Ishikawa (cell line): ENCODE data around the gene CNTNAP5.

Experiments used
- CEBPB ChIP-seq: IDR thresholded peaks from 2 replicates; pipeline ENCODE4 v1.6.1; 2012
- CREB1 ChIP-seq: IDR thresholded peaks from 2 replicates; pipeline ENCODE4 v1.6.1; 2012; ENCODE audit warnings: low read depth
- EP300 ChIP-seq: IDR thresholded peaks from 2 replicates; pipeline ENCODE4 v1.6.1; 2012; ENCODE audit warnings: borderline replicate concordance
- FOXM1 ChIP-seq: IDR thresholded peaks from 2 replicates; pipeline ENCODE4 v1.6.1; 2012; ENCODE audit warnings: low read depth, borderline replicate concordance
- NFIC ChIP-seq: IDR thresholded peaks from 2 replicates; pipeline ENCODE4 v1.6.1; 2012
- RAD21 ChIP-seq: IDR thresholded peaks from 2 replicates; pipeline ENCODE4 v1.6.1; 2012; ENCODE audit warnings: low read depth
- TCF12 ChIP-seq: IDR thresholded peaks from 2 replicates; pipeline ENCODE4 v1.6.1; 2012; ENCODE audit warnings: low read depth
- TEAD4 ChIP-seq: IDR thresholded peaks from 2 replicates; pipeline ENCODE4 v1.6.1; 2012
- YY1 ChIP-seq: IDR thresholded peaks from 2 replicates; pipeline ENCODE4 v1.6.1; 2012; ENCODE audit warnings: low read depth
- TF ChIP-seq, protein P1 (sequence below): IDR thresholded peaks from 2 replicates; pipeline ENCODE4 v1.6.1; 2012
- TF ChIP-seq, protein P2 (sequence below): IDR thresholded peaks from 2 replicates; pipeline ENCODE4 v1.6.1; 2012; ENCODE audit warnings: low read depth, mild to moderate bottlenecking

DNA sequence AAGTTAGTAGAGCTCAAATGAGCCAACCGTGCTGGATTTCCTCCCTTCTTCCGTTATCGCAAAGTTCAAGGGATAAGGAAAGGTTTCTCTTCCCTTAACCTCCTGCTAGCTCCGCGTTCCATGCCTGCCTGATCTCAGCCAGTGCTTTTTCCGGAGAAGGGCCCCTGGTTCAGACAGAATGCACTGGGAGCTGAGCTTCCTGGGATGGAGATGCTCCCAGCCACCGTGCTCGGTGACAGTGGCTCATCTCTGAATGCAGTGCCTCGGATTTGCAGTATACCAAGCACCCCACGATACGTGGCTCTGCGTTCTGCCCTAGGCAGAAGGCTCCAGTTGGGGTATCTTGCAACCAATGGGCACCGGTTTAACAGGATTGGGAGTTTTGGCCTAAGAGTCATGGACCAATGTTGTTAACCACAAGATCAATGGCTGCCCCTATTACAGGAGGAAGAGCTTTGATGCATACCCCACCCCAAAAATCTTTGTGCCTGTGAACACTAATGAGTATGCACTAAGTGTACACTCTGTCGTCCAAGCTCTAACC is 876 bp downstream of the CNTNAP5 start:
- TF ChIP-seq FOXM1 = no peak
- no peak for TF ChIP-seq TCF12
- no peak for TF ChIP-seq CREB1
- TF ChIP-seq, protein P1, sequence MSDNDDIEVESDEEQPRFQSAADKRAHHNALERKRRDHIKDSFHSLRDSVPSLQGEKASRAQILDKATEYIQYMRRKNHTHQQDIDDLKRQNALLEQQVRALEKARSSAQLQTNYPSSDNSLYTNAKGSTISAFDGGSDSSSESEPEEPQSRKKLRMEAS = no peak
- TF ChIP-seq, protein P2, sequence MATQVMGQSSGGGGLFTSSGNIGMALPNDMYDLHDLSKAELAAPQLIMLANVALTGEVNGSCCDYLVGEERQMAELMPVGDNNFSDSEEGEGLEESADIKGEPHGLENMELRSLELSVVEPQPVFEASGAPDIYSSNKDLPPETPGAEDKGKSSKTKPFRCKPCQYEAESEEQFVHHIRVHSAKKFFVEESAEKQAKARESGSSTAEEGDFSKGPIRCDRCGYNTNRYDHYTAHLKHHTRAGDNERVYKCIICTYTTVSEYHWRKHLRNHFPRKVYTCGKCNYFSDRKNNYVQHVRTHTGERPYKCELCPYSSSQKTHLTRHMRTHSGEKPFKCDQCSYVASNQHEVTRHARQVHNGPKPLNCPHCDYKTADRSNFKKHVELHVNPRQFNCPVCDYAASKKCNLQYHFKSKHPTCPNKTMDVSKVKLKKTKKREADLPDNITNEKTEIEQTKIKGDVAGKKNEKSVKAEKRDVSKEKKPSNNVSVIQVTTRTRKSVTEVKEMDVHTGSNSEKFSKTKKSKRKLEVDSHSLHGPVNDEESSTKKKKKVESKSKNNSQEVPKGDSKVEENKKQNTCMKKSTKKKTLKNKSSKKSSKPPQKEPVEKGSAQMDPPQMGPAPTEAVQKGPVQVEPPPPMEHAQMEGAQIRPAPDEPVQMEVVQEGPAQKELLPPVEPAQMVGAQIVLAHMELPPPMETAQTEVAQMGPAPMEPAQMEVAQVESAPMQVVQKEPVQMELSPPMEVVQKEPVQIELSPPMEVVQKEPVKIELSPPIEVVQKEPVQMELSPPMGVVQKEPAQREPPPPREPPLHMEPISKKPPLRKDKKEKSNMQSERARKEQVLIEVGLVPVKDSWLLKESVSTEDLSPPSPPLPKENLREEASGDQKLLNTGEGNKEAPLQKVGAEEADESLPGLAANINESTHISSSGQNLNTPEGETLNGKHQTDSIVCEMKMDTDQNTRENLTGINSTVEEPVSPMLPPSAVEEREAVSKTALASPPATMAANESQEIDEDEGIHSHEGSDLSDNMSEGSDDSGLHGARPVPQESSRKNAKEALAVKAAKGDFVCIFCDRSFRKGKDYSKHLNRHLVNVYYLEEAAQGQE = no peak
- TF ChIP-seq EP300 = no peak
- TF ChIP-seq RAD21 = no peak
- TF ChIP-seq YY1 = no peak
- TF ChIP-seq NFIC = no peak
- no peak for TF ChIP-seq CEBPB
- TF ChIP-seq TEAD4 = no peak
